K562 (cell line): ENCODE data around the gene CCDC47. TPM values are rescaled to one million over a fixed set of nuclear protein-coding genes. Genes with fewer than 3 reads are reported as not detected.

Source experiments
- KLF16 ChIP-seq: IDR thresholded peaks from 2 replicates; pipeline ENCODE4 v1.6.1; 2016; ENCODE audit warnings: antibody characterized with exemption
- ZEB2 ChIP-seq: fragments of 450-650 bp; IDR thresholded peaks from 2 replicates; pipeline ENCODE4 v1.6.1; 2016
- polyA plus RNA-seq, 8 experiments: library from polyadenylated mRNA; depleted of rRNA in 4 of 8; stranded (reverse) in 5 of 8; unstranded in 3 of 8; fragments of >200 nt; fragmentation: Nextera tagmentation in 2 of 8; fragmentation: Illumina TruSeq in 1 of 8; extraction: Ambion mirVana in 2 of 8; extraction: Trizol in 1 of 8; gene quantifications; 2 replicates each; pipeline versions ENCODE4 v1.2.1 to v1.2.3, GENCODE V29; 2011 to 2014; ENCODE audit warnings: inconsistent platforms in 1 of 8, missing spikeins in 1 of 8
- total RNA-seq, 7 experiments: library from RNA; depleted of rRNA in 6 of 7; stranded (reverse); fragments of >200 nt in 6 of 7; fragmentation: Illumina TruSeq in 2 of 7; extraction: Trizol in 2 of 7; gene quantifications; 2 replicates each; pipeline versions ENCODE4 v1.2.1 to v1.2.3, GENCODE V29; 2011 to 2021; ENCODE audit warnings: low replicate concordance in 1 of 7
- TF ChIP-seq, protein P1 (sequence below): fragments of 250-450 bp; sonication (Bioruptor Pico); IDR thresholded peaks from 2 replicates; pipeline ENCODE4 v1.8.0; 2022; ENCODE audit warnings: moderate library complexity, mild to moderate bottlenecking, inconsistent platforms
- TF ChIP-seq, protein P2 (sequence below): IDR thresholded peaks from 3 replicates; pipeline ENCODE4 v1.6.1; 2011; ENCODE audit warnings: borderline replicate concordance, mild to moderate bottlenecking, moderate library complexity; ENCODE audit not compliant: insufficient read length; ENCODE audit errors: extremely low read depth

CCDC47 gene
- total and polyA plus RNA-seq, 9 of the 15 experiments (the other 6 are each of a cell fraction or from before 2014, with no cell fraction given): 15.5 to 162 (median 122) TPM

DNA sequence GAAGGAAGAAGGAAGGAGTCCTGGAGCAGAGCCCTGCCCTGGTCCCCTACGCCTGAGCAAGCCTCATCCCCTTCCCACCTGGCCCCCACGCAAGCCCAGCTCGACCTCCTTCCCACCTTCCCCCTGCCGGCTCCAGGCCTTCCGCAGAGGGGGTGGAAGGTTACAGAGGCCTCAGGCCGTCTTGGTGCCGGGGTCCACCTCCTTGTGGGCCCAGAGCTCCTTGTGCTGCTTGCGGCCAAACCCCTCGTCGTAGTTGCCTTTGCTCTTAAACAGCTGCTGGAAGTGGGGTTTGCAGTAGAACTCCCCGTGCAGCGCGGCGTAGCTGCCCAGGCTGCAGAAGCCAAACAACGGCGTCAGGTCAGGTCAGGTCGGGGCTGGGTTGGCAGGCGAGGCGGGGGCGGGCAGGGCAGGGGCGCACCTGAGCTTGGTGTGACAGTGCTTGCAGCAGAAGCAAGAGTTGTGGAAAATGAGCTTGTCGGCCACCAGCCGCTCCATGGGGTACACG, 75.0 kb downstream of the CCDC47 start (continued):
- TF ChIP-seq, protein P1, sequence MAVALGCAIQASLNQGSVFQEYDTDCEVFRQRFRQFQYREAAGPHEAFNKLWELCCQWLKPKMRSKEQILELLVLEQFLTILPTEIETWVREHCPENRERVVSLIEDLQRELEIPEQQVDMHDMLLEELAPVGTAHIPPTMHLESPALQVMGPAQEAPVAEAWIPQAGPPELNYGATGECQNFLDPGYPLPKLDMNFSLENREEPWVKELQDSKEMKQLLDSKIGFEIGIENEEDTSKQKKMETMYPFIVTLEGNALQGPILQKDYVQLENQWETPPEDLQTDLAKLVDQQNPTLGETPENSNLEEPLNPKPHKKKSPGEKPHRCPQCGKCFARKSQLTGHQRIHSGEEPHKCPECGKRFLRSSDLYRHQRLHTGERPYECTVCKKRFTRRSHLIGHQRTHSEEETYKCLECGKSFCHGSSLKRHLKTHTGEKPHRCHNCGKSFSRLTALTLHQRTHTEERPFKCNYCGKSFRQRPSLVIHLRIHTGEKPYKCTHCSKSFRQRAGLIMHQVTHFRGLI (CRISPR knock-in tag): no peak
- TF ChIP-seq ZEB2 (no peak), KLF16 (no peak)
- TF ChIP-seq, protein P2, sequence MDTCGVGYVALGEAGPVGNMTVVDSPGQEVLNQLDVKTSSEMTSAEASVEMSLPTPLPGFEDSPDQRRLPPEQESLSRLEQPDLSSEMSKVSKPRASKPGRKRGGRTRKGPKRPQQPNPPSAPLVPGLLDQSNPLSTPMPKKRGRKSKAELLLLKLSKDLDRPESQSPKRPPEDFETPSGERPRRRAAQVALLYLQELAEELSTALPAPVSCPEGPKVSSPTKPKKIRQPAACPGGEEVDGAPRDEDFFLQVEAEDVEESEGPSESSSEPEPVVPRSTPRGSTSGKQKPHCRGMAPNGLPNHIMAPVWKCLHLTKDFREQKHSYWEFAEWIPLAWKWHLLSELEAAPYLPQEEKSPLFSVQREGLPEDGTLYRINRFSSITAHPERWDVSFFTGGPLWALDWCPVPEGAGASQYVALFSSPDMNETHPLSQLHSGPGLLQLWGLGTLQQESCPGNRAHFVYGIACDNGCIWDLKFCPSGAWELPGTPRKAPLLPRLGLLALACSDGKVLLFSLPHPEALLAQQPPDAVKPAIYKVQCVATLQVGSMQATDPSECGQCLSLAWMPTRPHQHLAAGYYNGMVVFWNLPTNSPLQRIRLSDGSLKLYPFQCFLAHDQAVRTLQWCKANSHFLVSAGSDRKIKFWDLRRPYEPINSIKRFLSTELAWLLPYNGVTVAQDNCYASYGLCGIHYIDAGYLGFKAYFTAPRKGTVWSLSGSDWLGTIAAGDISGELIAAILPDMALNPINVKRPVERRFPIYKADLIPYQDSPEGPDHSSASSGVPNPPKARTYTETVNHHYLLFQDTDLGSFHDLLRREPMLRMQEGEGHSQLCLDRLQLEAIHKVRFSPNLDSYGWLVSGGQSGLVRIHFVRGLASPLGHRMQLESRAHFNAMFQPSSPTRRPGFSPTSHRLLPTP: no peak
